Loucy (cell line): Measurements from ENCODE around the gene CLDN20.
A peak's percentile ranks its signal among the peaks of the same experiment; 100 is the strongest.

ENCODE experiments used
- H2AFZ ChIP-seq: fragments of 200-600 bp; sonication (generic); 2 replicates; pipeline ENCODE4 v1.6.0; 2016; ENCODE audit warnings: antibody characterized with exemption, mild to moderate bottlenecking, low read length, moderate library complexity
- H3F3A ChIP-seq: fragments of 200-600 bp; 2 replicates; pipeline ENCODE4 v1.6.0; 2016; ENCODE audit warnings: antibody characterized with exemption, low read depth, mild to moderate bottlenecking
- H3K27me3 ChIP-seq: fragments of 200-600 bp; sonication (generic); 2 replicates; pipeline ENCODE4 v1.6.1; 2014; ENCODE audit warnings: low read length, mild to moderate bottlenecking; ENCODE audit not compliant: insufficient read depth, poor library complexity, severe bottlenecking
- H3K36me3 ChIP-seq: fragments of 200-600 bp; sonication (generic); 2 replicates; pipeline ENCODE4 v1.6.1; 2016; ENCODE audit warnings: low read length; ENCODE audit not compliant: insufficient read depth
- H3K4me1 ChIP-seq: fragments of 200-600 bp; sonication (generic); 2 replicates; pipeline ENCODE4 v1.5.1; 2014; ENCODE audit warnings: low read length, mild to moderate bottlenecking; ENCODE audit not compliant: insufficient read depth, poor library complexity, severe bottlenecking
- H3K4me2 ChIP-seq: fragments of 200-600 bp; sonication (generic); 2 replicates; pipeline ENCODE4 v1.6.0; 2014; ENCODE audit warnings: antibody characterized with exemption, low read length, low read depth, mild to moderate bottlenecking; ENCODE audit not compliant: poor library complexity, severe bottlenecking
- H3K4me3 ChIP-seq: fragments of 200-600 bp; sonication (generic); 2 replicates; pipeline ENCODE4 v1.5.1; 2014; ENCODE audit warnings: low read length, mild to moderate bottlenecking, mixed read lengths; ENCODE audit not compliant: poor library complexity, severe bottlenecking
- H3K79me2 ChIP-seq: fragments of 200-600 bp; sonication (generic); 2 replicates; pipeline ENCODE4 v1.6.1; 2014; ENCODE audit warnings: low read length; ENCODE audit not compliant: insufficient read depth
- H3K9ac ChIP-seq: fragments of 200-600 bp; sonication (generic); 2 replicates; pipeline ENCODE4 v1.6.0; 2014; ENCODE audit warnings: mild to moderate bottlenecking, low read depth, low read length, moderate library complexity; ENCODE audit not compliant: poor library complexity, severe bottlenecking
- H3K9me2 ChIP-seq: fragments of 200-600 bp; sonication (generic); replicated peaks from 2 replicates; pipeline ENCODE4 v1.6.1; 2016; ENCODE audit warnings: low read depth, low read length, mixed read lengths
- H3K9me3 ChIP-seq: fragments of 200-600 bp; sonication (generic); 2 replicates; pipeline ENCODE4 v1.6.1; 2014; ENCODE audit warnings: mild to moderate bottlenecking, antibody characterized with exemption, low read length, low read depth; ENCODE audit not compliant: insufficient read depth
- H4K20me1 ChIP-seq: fragments of 200-600 bp; sonication (generic); 2 replicates; pipeline ENCODE4 v1.6.0; 2014; ENCODE audit warnings: antibody characterized with exemption, low read length, mild to moderate bottlenecking; ENCODE audit not compliant: insufficient read depth, poor library complexity, severe bottlenecking
- CTCF ChIP-seq: fragments of 200-600 bp; sonication (generic); conservative IDR thresholded peaks from 2 replicates; pipeline ENCODE4 v1.5.1; 2014; ENCODE audit warnings: mild to moderate bottlenecking, antibody characterized with exemption, low read length
- EZH2phosphoT487 ChIP-seq: fragments of 200-600 bp; IDR thresholded peaks from 2 replicates; pipeline ENCODE4 v1.6.1; 2018; ENCODE audit warnings: antibody characterized with exemption, mild to moderate bottlenecking, moderate library complexity, borderline replicate concordance

Gene CLDN20

GRCh38 chr6:155246825-155247224, 17.0 kb upstream of the CLDN20 start:
- Histone ChIP-seq H3K9me3 (no peaks in the 10 kb centered on the region), H3K9ac (no peak overlapping the region), H4K20me1 (no peaks in the 10 kb centered on the region), H3K27me3 (no peaks in the 10 kb centered on the region), H2AFZ (no peak overlapping the region), H3K9me2 (no peaks in the 10 kb centered on the region), H3K4me3 (no peak overlapping the region), H3K79me2 (no peaks in the 10 kb centered on the region), H3K4me1 (no peaks in the 10 kb centered on the region), H3K36me3 (peaks cover 12% of the 10 kb centered on the region; the same call in 1 of the 2 replicates), H3F3A (no peaks in the 10 kb centered on the region), H3K4me2 (no peak overlapping the region)
- no peak for TF ChIP-seq CTCF
- TF ChIP-seq EZH2phosphoT487: no peak

GRCh38 chr6:155247618-155248007, 16.2 kb upstream of the CLDN20 start:
- no peak overlapping the region for H3K9ac ChIP-seq
- no peaks in the 10 kb centered on the region for H3F3A ChIP-seq
- H4K20me1 ChIP-seq: no peaks in the 10 kb centered on the region
- peaks cover 12% of the 10 kb centered on the region; the same call in 1 of the 2 replicates for H3K36me3 ChIP-seq
- H3K27me3 ChIP-seq: no peaks in the 10 kb centered on the region
- no peak overlapping the region for H3K4me2 ChIP-seq
- H3K79me2 ChIP-seq: no peaks in the 10 kb centered on the region
- no peak overlapping the region for H2AFZ ChIP-seq
- no peak overlapping the region for H3K4me3 ChIP-seq
- TF ChIP-seq CTCF (no peak), EZH2phosphoT487 (no peak)
- no peaks in the 10 kb centered on the region for H3K9me2 ChIP-seq
- H3K4me1 ChIP-seq: no peaks in the 10 kb centered on the region
- H3K9me3 ChIP-seq: no peaks in the 10 kb centered on the region

DNA sequence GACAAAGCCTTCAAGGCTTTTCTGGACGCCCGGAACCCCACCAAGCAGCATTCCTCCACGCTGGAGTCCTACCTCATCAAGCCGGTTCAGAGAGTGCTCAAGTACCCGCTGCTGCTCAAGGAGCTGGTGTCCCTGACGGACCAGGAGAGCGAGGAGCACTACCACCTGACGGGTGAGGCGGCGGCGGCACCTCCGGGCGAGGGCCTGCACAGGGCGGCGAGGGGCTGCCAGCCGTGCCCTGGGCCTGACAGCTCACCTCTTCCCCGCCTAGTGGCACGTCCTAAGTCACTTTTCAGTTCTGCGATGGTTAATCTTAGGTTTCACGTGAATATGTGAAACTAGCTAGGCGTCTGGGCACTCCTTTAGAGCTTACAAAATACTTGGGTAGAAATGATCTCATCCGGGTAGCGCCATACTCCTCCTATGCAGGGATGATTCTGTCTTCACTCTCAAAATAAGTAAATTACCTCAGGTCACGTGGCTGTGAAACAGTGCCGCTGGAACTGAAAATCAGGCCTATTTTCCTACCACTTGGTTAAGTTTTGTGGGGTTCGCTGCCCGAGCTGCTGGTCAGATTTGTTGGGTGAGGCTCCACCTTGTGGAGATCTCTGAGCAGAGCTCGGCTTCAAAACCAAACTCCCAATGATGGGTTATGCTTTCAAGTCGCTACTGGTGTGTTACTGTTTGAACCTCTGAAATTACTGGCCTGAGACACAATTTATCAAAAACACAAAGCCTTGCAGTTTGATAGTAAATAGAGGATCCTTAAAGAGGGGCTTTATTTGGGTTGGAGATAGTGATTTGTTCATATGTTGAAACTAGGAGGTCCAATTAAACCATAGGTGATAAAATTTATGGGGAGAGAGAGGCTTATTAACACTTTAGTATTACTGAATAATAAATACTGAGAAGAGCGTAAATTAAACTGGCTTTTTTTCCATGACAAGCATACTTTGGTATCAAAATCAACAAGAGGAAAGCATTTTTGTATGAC, 15.5 kb upstream of the CLDN20 start:
- Histone ChIP-seq H3K4me3 (no peak overlapping the region), H4K20me1 (no peaks in the 10 kb centered on the region), H3K9me2 (no peaks in the 10 kb centered on the region), H3K36me3 (peaks cover 14% of the 10 kb centered on the region; the same call in 1 of the 2 replicates), H3K9me3 (no peaks in the 10 kb centered on the region), H3F3A (no peaks in the 10 kb centered on the region), H3K27me3 (no peaks in the 10 kb centered on the region), H2AFZ (no peak overlapping the region), H3K4me1 (no peaks in the 10 kb centered on the region), H3K9ac (no peak overlapping the region), H3K79me2 (no peaks in the 10 kb centered on the region), H3K4me2 (no peak overlapping the region)
- TF ChIP-seq EZH2phosphoT487 (no peak), CTCF (peak; percentile 66)
